Measurements from ENCODE around the gene ZNF839. TPM values are rescaled to one million over a fixed set of nuclear protein-coding genes. Genes with fewer than 3 reads are reported as not detected.

Gene ZNF839
- total RNA-seq, 3 donors from 2014 or later: 8.5 to 16.8 (median 15.4) TPM

GRCh38 chr14:102318781-102319276 lies 717 bp upstream of the ZNF839 start:
- H3K27ac ChIP-seq: peak overlapping the region; percentile 96 to 97
- TF ChIP-seq POLR2A (IDR thresholded peaks at IDR 0.05) (no peak), POLR2AphosphoS5 (IDR thresholded peaks at IDR 0.05) (no peak), CTCF (IDR thresholded peaks at IDR 0.05) (no peak)
- intact Hi-C loops (cut with DNase I; ENCODE audit: low total_unique reads): loop anchor here (10.0 kb wide), 1 partner anchor 196 kb away; no protein-coding TSS in a partner anchor
- no peaks in the 10 kb centered on the region for H3K9me3 ChIP-seq
- peak overlapping the region; percentile 73 to 81 (median 80) for H3K4me3 ChIP-seq
- DNase-seq (ENCODE audit: low spot score in 2 of 2): peak in 1 of 2 donors; percentile 29
- H3K36me3 ChIP-seq: no peaks in the 10 kb centered on the region
- peaks cover 7 to 9% of the 10 kb centered on the region in 2 donors for H3K4me1 ChIP-seq
- H3K27me3 ChIP-seq: no peaks in the 10 kb centered on the region

- TF ChIP-seq POLR2AphosphoS5 (IDR thresholded peaks at IDR 0.05) (no peak), CTCF (IDR thresholded peaks at IDR 0.05) (peak in 1 of 3 donors; percentile 27)
- Histone ChIP-seq H3K36me3 (no peaks in the 10 kb centered on the region), H3K27me3 (no peaks in the 10 kb centered on the region), H3K4me3 (peak overlapping the region; percentile 73 to 81 (median 80)), H3K9me3 (no peaks in the 10 kb centered on the region), H3K4me1 (peaks cover 7 to 9% of the 10 kb centered on the region in 2 donors), H3K27ac (peak overlapping the region; percentile 96 to 97)
- DNase-seq (ENCODE audit: low spot score in 2 of 2): peak in 1 of 2 donors; percentile 35
- intact Hi-C loops (cut with DNase I; ENCODE audit: low total_unique reads): no loop called here
These were observed 601 bp downstream of the ZNF839 start for GRCh38 chr14:102320033-102320660.

GRCh38 chr14:102320671-102321455 lies 1.3 kb downstream of the ZNF839 start:
- Histone ChIP-seq H3K36me3 (no peaks in the 10 kb centered on the region), H3K4me3 (peak overlapping the region; percentile 73 to 81 (median 80)), H3K4me1 (peaks cover 7 to 9% of the 10 kb centered on the region in 2 donors), H3K27me3 (no peaks in the 10 kb centered on the region), H3K27ac (peak overlapping the region; percentile 96 to 97), H3K9me3 (no peaks in the 10 kb centered on the region)
- intact Hi-C loops (cut with DNase I; ENCODE audit: low total_unique reads): no loop called here
- DNase-seq (ENCODE audit: low spot score in 2 of 2): no peak
- TF ChIP-seq CTCF (IDR thresholded peaks at IDR 0.05) (no peak), POLR2AphosphoS5 (IDR thresholded peaks at IDR 0.05) (no peak), POLR2A (IDR thresholded peaks at IDR 0.05) (no peak)

GRCh38 chr14:102321456-102322422 lies 2.2 kb downstream of the ZNF839 start:
- H3K4me1 ChIP-seq: peaks cover 7 to 9% of the 10 kb centered on the region in 2 donors
- TF ChIP-seq CTCF (IDR thresholded peaks at IDR 0.05): no peak
- H3K27me3 ChIP-seq: no peaks in the 10 kb centered on the region
- no peaks in the 10 kb centered on the region for H3K36me3 ChIP-seq
- H3K9me3 ChIP-seq: no peaks in the 10 kb centered on the region
- no peak overlapping the region for H3K4me3 ChIP-seq
- DNase-seq (ENCODE audit: low spot score in 2 of 2): no peak
- H3K27ac ChIP-seq: no peak overlapping the region
- intact Hi-C loops (cut with DNase I; ENCODE audit: low total_unique reads): no loop called here

All from breast epithelium (tissue), 4 donors.